Measurements from ENCODE around the gene MPPE1.
A peak's percentile ranks its signal among the peaks of the same experiment; 100 is the strongest.

The MPPE1 gene

DNA sequence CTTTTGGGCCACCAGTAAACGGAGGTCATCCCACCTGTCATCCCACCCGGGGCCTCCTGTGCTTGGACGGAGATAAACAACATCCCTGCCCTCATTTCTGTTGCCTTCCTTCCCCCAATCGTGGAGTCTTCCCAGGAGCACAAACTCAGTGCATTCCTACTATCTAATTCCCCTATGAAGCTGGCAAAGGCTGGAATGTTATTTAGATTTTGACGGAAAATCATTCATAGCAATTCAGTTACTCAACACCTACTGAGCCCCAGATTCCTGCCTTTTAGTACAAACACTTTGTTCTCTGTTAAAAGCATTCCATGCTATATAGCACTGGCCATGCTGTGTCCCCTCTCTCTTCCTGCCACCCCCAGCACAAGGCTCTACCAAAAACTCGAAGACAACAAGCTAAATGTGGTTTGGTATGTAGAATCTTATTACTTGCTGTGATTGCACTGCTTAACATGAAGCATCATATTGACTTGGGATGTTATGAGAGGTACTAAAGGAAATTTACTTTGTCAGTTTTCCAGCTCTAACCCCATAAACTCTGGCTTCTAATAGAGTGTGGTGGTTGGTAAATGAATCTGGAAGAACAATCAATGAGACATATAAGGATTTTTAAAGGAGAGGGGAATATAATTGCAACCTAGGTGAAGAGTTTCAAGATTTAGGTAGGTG lies 40.9 kb upstream of the MPPE1 start:
- TF ChIP-seq, protein P1, sequence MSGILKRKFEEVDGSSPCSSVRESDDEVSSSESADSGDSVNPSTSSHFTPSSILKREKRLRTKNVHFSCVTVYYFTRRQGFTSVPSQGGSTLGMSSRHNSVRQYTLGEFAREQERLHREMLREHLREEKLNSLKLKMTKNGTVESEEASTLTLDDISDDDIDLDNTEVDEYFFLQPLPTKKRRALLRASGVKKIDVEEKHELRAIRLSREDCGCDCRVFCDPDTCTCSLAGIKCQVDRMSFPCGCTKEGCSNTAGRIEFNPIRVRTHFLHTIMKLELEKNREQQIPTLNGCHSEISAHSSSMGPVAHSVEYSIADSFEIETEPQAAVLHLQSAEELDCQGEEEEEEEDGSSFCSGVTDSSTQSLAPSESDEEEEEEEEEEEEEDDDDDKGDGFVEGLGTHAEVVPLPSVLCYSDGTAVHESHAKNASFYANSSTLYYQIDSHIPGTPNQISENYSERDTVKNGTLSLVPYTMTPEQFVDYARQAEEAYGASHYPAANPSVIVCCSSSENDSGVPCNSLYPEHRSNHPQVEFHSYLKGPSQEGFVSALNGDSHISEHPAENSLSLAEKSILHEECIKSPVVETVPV (CRISPR knock-in tag; IDR thresholded peaks at IDR 0.05), result no peak
- TF ChIP-seq RARB (CRISPR knock-in tag; IDR thresholded peaks at IDR 0.05) (no peak), ARNTL (CRISPR knock-in tag; IDR thresholded peaks at IDR 0.05; ENCODE audit: borderline replicate concordance, low read depth) (no peak), CSDC2 (CRISPR knock-in tag; IDR thresholded peaks at IDR 0.05) (no peak), ISL1 (CRISPR knock-in tag; IDR thresholded peaks at IDR 0.05) (no peak), ZNF70 (CRISPR knock-in tag; IDR thresholded peaks at IDR 0.05) (no peak), ZFP3 (CRISPR knock-in tag; IDR thresholded peaks at IDR 0.05) (no peak), GLIS3 (CRISPR knock-in tag; IDR thresholded peaks at IDR 0.05) (no peak), ZFP30 (CRISPR knock-in tag; IDR thresholded peaks at IDR 0.05) (no peak), POU6F1 (CRISPR knock-in tag; IDR thresholded peaks at IDR 0.05; ENCODE audit: borderline replicate concordance, low read depth) (no peak), BACH2 (CRISPR knock-in tag; IDR thresholded peaks at IDR 0.05; ENCODE audit: borderline replicate concordance) (no peak), ZC3H10 (CRISPR knock-in tag; IDR thresholded peaks at IDR 0.05) (no peak), TCF4 (CRISPR knock-in tag; IDR thresholded peaks at IDR 0.05; ENCODE audit: borderline replicate concordance) (no peak), ZNF8 (CRISPR knock-in tag; IDR thresholded peaks at IDR 0.05) (no peak), PPARA (CRISPR knock-in tag; IDR thresholded peaks at IDR 0.05; ENCODE audit: borderline replicate concordance) (no peak), OSR1 (CRISPR knock-in tag; IDR thresholded peaks at IDR 0.05) (no peak), ESRRG (CRISPR knock-in tag; IDR thresholded peaks at IDR 0.05) (no peak), CREB5 (CRISPR knock-in tag; IDR thresholded peaks at IDR 0.05; ENCODE audit: low read depth) (no peak)
- TF ChIP-seq, protein P2, sequence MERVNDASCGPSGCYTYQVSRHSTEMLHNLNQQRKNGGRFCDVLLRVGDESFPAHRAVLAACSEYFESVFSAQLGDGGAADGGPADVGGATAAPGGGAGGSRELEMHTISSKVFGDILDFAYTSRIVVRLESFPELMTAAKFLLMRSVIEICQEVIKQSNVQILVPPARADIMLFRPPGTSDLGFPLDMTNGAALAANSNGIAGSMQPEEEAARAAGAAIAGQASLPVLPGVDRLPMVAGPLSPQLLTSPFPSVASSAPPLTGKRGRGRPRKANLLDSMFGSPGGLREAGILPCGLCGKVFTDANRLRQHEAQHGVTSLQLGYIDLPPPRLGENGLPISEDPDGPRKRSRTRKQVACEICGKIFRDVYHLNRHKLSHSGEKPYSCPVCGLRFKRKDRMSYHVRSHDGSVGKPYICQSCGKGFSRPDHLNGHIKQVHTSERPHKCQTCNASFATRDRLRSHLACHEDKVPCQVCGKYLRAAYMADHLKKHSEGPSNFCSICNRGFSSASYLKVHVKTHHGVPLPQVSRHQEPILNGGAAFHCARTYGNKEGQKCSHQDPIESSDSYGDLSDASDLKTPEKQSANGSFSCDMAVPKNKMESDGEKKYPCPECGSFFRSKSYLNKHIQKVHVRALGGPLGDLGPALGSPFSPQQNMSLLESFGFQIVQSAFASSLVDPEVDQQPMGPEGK (CRISPR knock-in tag; IDR thresholded peaks at IDR 0.05; ENCODE audit: borderline replicate concordance), result no peak
- TF ChIP-seq, protein P3, sequence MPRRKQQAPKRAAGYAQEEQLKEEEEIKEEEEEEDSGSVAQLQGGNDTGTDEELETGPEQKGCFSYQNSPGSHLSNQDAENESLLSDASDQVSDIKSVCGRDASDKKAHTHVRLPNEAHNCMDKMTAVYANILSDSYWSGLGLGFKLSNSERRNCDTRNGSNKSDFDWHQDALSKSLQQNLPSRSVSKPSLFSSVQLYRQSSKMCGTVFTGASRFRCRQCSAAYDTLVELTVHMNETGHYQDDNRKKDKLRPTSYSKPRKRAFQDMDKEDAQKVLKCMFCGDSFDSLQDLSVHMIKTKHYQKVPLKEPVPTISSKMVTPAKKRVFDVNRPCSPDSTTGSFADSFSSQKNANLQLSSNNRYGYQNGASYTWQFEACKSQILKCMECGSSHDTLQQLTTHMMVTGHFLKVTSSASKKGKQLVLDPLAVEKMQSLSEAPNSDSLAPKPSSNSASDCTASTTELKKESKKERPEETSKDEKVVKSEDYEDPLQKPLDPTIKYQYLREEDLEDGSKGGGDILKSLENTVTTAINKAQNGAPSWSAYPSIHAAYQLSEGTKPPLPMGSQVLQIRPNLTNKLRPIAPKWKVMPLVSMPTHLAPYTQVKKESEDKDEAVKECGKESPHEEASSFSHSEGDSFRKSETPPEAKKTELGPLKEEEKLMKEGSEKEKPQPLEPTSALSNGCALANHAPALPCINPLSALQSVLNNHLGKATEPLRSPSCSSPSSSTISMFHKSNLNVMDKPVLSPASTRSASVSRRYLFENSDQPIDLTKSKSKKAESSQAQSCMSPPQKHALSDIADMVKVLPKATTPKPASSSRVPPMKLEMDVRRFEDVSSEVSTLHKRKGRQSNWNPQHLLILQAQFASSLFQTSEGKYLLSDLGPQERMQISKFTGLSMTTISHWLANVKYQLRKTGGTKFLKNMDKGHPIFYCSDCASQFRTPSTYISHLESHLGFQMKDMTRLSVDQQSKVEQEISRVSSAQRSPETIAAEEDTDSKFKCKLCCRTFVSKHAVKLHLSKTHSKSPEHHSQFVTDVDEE (CRISPR knock-in tag; IDR thresholded peaks at IDR 0.05), result no peak
- no peak for ATAC-seq

DNA sequence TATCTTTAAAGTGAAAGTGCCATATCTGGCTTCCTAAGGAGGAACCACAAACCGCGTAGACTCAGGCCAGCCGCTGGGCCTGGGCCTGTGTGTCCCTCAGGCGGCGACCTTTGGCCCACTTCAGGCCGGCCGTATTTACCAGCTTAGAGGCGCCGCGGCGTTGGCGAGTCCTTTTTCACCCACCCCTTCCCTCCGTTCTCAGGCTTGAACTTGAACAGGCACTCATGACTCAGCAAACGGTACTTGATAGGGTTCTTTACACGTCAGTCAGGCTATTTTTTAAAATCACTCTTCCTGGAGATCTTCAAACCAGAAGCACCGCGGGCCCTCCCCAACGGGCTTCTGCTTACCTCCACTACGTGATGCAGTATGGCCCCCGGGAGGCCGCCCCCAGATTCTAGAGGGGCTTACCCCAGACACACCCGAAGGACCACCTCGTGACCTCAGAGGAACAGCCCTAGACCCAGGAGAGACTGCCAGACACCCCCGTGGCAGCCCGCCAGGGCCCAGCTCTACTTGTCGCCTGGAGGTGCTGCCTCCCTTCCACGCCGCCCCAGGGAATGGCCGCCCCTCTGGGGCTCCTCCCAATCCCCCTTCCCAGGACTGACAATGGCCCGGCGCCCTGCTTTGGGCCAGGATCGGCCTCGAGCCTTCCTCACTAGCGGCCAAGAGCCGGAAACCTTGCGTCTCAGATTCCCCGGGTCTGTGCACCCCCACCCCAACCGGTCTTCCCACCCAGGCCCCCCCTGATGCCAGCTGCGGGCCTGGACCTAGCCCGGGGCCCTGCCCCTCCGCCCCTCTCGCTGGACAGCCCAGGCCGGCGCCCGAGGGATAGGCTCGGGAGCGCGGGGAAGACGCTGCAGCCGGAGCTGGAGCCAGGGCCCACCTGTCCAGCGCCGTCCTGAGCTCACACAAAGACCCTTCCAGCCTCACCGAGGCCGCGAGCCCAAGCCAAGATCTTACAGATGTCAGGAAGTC lies 39.4 kb upstream of the MPPE1 start:
- peak; percentile 38; the same call in 2 of the 3 replicates for ATAC-seq
- TF ChIP-seq, protein P2 (CRISPR knock-in tag; IDR thresholded peaks at IDR 0.05; ENCODE audit: borderline replicate concordance), result no peak
- TF ChIP-seq ISL1 (CRISPR knock-in tag; IDR thresholded peaks at IDR 0.05) (no peak), ZFP3 (CRISPR knock-in tag; IDR thresholded peaks at IDR 0.05) (no peak), ZNF8 (CRISPR knock-in tag; IDR thresholded peaks at IDR 0.05) (no peak), BACH2 (CRISPR knock-in tag; IDR thresholded peaks at IDR 0.05; ENCODE audit: borderline replicate concordance) (no peak), ZNF565 (CRISPR knock-in tag; conservative IDR thresholded peaks at IDR 0.05; ENCODE audit: low read depth) (no peak), POU6F1 (CRISPR knock-in tag; IDR thresholded peaks at IDR 0.05; ENCODE audit: borderline replicate concordance, low read depth) (no peak), OSR1 (CRISPR knock-in tag; IDR thresholded peaks at IDR 0.05) (no peak), SNAI2 (CRISPR knock-in tag; IDR thresholded peaks at IDR 0.05) (no peak), RARB (CRISPR knock-in tag; IDR thresholded peaks at IDR 0.05) (no peak), ZFP30 (CRISPR knock-in tag; IDR thresholded peaks at IDR 0.05) (no peak), ESRRG (CRISPR knock-in tag; IDR thresholded peaks at IDR 0.05) (no peak)
- TF ChIP-seq, protein P1 (CRISPR knock-in tag; IDR thresholded peaks at IDR 0.05), result no peak
